DMS 273 (cell line): ENCODE measurements around the gene MSI2.
A peak's percentile ranks its signal among the peaks of the same experiment; 100 is the strongest.

ENCODE experiments used
- DNase-seq: peaks from one replicate; lab custom pipeline; 2025; ENCODE audit not compliant: unreplicated experiment; lab: John Stamatoyannopoulos, UW

The MSI2 gene

GRCh38 chr17:57429966-57430365, 173.6 kb downstream of the MSI2 start:
- no peak for DNase-seq

- no peak for DNase-seq
These were observed 175.1 kb downstream of the MSI2 start for GRCh38 chr17:57431415-57431814.

GRCh38 chr17:57432507-57433277, 176.4 kb downstream of the MSI2 start:
- DNase-seq: no peak

- DNase-seq: no peak
These were observed 177.1 kb downstream of the MSI2 start for GRCh38 chr17:57433452-57433851.

DNA sequence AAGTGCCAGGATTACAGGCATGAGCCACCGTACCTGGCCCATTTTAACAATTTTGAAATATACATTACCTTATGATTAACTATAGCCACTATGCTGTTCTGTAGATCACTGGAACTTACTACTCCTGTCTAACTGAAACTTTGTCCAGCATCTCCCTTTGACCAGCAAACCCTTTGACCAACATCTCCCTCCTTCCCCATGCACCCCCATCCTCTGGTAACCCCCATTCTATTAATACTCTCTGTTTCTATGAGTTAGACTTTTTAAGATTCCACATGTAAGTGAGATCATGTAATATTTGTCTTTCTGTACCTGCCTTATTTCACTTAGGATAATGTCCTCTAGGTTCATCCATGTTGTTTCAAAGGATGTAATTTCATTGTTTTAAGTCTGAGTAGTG, 178.0 kb downstream of the MSI2 start:
- DNase-seq: no peak

- DNase-seq: no peak
These were observed 180.2 kb downstream of the MSI2 start for GRCh38 chr17:57436565-57436964.

GRCh38 chr17:57438066-57438731, 181.9 kb downstream of the MSI2 start:
- DNase-seq: no peak

- no peak for DNase-seq
These were observed 183.3 kb downstream of the MSI2 start for GRCh38 chr17:57439651-57440050.

DNA sequence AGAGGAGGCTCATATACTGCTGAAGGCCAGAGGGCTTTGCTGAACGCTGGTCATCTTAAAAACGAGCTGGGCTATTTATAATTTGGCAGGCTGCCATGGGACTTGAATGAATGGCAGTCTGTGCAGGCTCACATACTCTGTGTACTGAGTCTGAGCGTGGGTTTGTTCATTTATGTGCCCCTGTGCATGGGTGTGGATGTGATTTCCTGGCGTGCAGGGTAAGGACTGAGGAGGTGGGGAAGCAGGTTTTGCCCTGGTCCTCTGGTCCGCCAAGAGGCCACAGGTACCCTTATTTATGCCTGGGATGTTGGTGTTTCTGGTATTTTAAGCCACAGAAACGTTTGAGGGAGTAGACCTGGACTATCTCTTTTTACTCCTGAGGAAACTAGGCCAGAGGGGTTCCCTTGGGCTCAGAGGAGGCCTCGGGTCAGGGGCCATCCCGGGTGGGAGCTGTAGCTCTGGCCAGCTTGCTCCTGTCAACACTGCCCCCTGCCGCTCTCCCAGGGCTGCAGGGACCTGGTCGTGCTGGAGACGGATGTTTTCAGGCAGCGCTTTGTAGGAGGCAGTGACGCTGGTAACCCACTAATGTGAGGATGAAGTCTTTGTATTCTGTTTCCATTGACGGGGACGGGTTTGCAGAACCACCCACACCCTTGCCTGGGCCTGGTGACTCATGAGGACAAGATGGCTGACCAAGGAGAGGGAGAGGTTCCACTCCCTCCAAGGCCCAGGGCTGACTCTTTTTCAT, 184.4 kb downstream of the MSI2 start:
- peak; percentile 83 for DNase-seq

GRCh38 chr17:57441270-57441600, 184.9 kb downstream of the MSI2 start:
- DNase-seq: no peak

DNA sequence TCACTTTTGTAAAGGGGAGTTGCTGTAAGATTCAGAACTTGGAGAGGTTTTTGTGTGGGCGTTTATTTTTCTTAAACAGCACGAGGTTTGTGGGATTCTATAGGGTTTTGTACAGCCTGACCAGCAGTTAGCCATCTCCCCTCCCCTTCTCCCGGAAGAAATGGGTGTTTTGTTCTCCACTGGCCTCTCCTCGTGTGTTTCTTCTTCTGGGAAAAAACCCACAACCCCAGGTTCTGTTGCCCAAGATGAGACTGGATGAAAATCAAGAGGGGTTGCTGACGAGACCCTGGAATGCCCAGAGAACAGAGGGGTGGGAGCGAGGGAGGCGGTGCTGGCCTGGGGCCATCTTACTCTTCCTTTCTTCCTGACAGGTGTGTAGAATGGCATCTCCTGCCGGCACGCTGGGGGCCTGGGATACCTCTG, 186.1 kb downstream of the MSI2 start:
- DNase-seq: no peak

- peak; percentile 76 for DNase-seq
These were observed 186.7 kb downstream of the MSI2 start for GRCh38 chr17:57442914-57443571.

GRCh38 chr17:57443781-57444180, 187.5 kb downstream of the MSI2 start:
- no peak for DNase-seq

DNA sequence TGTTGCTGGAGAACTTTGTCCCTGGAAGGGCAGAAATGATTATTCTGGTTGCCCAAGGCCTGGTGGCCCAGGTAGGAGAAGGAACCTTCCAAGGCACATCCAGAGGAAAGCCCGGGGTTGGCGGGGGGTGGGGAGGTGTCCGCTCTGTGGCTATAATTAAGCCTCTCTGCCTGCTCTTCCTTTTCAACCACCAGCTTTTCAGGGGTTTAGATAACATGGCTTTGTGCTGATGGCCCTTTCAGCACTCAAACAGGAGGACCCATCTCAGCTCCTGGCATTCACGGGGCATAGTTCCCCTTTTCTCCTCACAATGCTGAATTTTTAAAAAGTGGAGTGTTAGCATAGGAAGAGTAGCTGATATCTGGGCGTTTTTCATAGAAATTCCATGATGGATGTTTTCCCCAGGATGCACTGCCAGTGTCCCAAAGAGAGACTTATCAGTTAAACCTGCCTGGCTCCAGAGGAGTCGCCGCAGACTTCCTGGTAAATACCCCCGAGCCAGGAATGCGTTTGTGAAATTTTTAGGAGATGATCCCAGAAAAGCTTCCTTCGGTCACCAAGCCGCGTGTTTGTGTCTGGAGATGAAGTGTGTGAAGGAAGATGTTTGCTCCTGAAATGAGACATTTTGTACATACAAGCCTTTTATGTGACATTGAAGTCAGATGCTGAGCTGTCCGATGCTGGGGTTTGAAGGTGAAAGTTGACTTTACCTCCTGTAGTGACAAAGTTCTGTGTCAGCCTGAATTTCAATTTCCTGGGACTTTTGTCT, 188.5 kb downstream of the MSI2 start:
- no peak for DNase-seq

DNA sequence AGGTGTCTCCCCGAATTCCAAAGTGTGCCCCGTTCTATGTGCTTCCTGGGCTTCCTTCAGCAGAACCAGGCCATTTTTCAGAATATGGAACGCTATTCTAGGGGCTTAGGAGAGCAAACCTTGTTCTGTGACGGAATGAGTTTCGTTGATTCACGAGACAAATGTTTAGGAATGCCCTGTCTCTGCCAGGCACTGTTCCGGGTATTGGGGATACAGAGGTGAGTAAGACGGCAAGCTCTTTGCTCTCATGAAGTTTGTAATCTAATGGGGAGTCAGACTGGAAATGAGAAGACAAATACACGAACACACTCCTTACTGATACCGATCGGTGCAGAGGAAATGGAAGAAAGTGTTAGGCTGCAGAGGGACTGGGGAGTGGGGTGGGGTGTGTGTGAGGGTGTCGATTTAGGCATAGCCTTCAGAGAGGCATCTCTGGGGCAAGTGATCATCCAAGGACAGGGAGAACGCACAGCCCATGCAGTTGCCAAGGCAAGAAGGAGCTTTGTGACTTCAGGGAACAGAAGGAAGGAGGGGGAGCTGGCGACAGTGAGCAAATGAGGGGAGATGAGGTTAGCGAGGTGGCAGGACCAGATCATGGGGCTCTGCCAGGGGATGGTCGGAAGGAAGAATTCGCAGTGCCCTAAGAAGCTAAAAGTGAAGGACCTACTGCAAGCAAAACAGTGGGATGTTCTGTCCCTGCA, 189.6 kb downstream of the MSI2 start:
- DNase-seq: no peak

DNA sequence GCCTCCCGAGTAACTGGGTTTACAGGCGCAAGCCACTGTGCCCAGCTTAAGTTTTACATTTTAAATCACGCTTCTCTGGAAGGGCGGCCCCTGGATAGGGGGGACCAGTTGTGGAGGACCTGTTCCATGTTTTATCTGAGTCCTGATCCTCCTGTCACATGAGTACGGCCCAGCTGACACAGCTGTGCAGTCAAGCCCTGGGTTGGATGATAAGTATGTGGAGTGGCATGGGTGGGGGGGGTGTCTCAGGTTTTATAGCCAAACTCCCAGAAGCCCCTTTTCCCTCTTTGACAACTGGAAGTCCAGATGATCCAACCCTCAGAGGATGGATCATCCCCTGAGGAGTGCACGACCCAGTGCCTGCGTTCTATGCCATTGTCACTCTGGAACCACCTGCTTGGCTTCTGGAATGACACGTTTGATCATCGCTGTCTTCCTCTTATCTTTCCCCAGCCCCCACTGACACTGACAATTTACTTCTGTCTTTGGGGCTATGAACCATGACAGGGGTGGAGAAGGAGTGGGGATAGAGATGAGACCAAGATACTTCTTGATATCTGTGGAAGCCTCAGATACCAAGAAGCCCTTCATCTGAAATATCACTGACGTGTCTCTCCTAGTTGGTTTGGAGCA, 191.2 kb downstream of the MSI2 start:
- no peak for DNase-seq

- peak; percentile 32 for DNase-seq
These were observed 191.9 kb downstream of the MSI2 start for GRCh38 chr17:57447990-57448758.

DNA sequence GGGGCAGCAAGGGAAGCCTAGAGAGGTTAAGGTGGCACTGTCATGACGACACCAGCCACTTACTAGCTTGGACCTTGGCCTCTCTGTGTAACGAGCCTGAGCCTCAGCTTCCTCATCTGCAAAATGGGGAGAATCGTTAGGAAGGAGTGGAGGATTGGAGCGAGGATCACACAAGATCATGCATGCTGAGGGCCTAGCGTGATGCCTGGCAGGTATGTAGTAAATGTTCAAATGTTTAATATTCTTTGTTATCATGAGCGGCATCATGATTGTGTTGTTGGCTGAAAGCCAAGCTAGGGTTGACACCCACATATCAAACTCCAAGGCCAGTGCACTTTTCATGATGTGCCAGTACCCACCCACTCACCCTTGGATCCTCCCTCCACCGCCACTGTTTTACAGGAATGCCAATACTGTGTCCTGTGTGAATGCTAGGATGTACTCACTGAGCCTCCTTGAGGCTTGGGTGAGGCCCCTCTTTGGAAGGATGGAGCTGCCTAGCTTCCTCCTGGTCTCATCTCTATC, 192.5 kb downstream of the MSI2 start:
- DNase-seq: no peak

DNA sequence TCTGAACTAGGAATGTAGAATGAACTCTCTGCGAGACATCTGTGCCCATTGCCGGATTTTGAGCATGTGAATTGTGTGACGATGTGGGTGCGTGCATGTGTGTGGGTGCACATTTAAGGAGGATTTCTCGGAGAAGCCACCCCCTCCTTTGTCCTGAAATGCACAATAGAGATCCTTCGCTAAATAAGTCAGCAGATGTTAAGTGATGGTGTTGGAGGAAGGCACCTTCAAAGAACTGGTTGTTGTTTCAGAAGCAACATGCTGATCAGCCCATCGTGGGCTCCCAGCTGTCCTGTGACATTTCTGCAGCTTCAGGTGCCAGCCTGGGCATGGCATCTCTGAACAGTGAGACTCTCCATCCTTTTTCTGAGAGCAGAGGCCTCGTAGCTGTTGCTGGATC, 194.9 kb downstream of the MSI2 start:
- no peak for DNase-seq
